GM06990 (cell line): ENCODE measurements around the gene PDE3B.
"Not testable (repeated sequence)": the region's sequence is repeated elsewhere in the genome, so short reads cannot be mapped to it uniquely, and the experiment has no call there.

Experiments used
- DNase-seq: peaks from one replicate; pipeline ENCODE4 v3.0.0-alpha.2; 2011; ENCODE audit not compliant: insufficient read length; ENCODE audit errors: extremely low read depth
- H3K27me3 ChIP-seq: replicated peaks from 2 replicates; pipeline ENCODE4 v1.6.0; 2011; ENCODE audit warnings: low read length; ENCODE audit not compliant: control insufficient read depth, insufficient read depth
- H3K36me3 ChIP-seq: 2 replicates; pipeline ENCODE4 v1.5.1; 2011; ENCODE audit warnings: low read length; ENCODE audit not compliant: control insufficient read depth, insufficient read depth
- H3K4me3 ChIP-seq: replicated peaks from 2 replicates; pipeline ENCODE4 v1.5.1; 2011; ENCODE audit warnings: low read depth, mild to moderate bottlenecking, control low read depth, low read length
- CTCF ChIP-seq: IDR thresholded peaks from 2 replicates; pipeline ENCODE4 v1.5.1; 2011; ENCODE audit warnings: low read length, control low read depth, mild to moderate bottlenecking, inconsistent platforms; ENCODE audit not compliant: insufficient read depth, poor library complexity, severe bottlenecking

The PDE3B gene

GRCh38 chr11:14643697-14644225 is at the start of gene PDE3B:
PDE3B (plus strand) TSS chr11:14643804; CDS start chr11:14644076, 272 bp downstream.
- Histone ChIP-seq H3K36me3 (no peaks in the 10 kb centered on the region), H3K27me3 (peaks cover 1% of the 10 kb centered on the region), H3K4me3 (peak within 1 kb of the TSS; percentile 54)
- TF ChIP-seq CTCF: no peak
- peak; percentile 55 for DNase-seq

GRCh38 chr11:14595261-14595660 is 48.3 kb upstream of the PDE3B start:
- DNase-seq, H3K4me3 ChIP-seq, H3K36me3 ChIP-seq, H3K27me3 ChIP-seq: not testable (repeated sequence)

- Histone ChIP-seq H3K4me3 (no peak overlapping the region), H3K36me3 (no peaks in the 10 kb centered on the region), H3K27me3 (no peaks in the 10 kb centered on the region)
- no peak for DNase-seq
- no peak for TF ChIP-seq CTCF
Observed at GRCh38 chr11:14607713-14608112, 35.9 kb upstream of the PDE3B start.

GRCh38 chr11:14609902-14610301 is 33.7 kb upstream of the PDE3B start:
- no peaks in the 10 kb centered on the region for H3K27me3 ChIP-seq
- H3K4me3 ChIP-seq: no peak overlapping the region
- no peak for DNase-seq
- H3K36me3 ChIP-seq: no peaks in the 10 kb centered on the region
- TF ChIP-seq CTCF: no peak

GRCh38 chr11:14611939-14612338 is 31.7 kb upstream of the PDE3B start:
- H3K4me3 ChIP-seq: no peak overlapping the region
- no peak for TF ChIP-seq CTCF
- no peaks in the 10 kb centered on the region for H3K27me3 ChIP-seq
- no peak for DNase-seq
- no peaks in the 10 kb centered on the region for H3K36me3 ChIP-seq

GRCh38 chr11:14612694-14613093 is 30.9 kb upstream of the PDE3B start:
- H3K27me3 ChIP-seq: no peaks in the 10 kb centered on the region
- TF ChIP-seq CTCF: no peak
- no peak overlapping the region for H3K4me3 ChIP-seq
- H3K36me3 ChIP-seq: no peaks in the 10 kb centered on the region
- DNase-seq: no peak
